HuH-7.5 (cell line): ENCODE data around the gene KCNJ10.
"Not testable (repeated sequence)": the region's sequence is repeated elsewhere in the genome, so short reads cannot be mapped to it uniquely, and the experiment has no call there.

Experiments used
- DNase-seq: peaks from one replicate; pipeline ENCODE4 v3.0.0; 2011; ENCODE audit warnings: low spot score

KCNJ10 gene

GRCh38 chr1:160069460-160070231 is at the start of gene KCNJ10:
TSS of gene KCNJ10 (minus strand) at chr1:160070160. CDS start at chr1:160042532, 27,628 bp downstream.
- no peak for DNase-seq

GRCh38 chr1:160118928-160119327 is 49.0 kb upstream of the KCNJ10 start:
- no peak for DNase-seq

DNA sequence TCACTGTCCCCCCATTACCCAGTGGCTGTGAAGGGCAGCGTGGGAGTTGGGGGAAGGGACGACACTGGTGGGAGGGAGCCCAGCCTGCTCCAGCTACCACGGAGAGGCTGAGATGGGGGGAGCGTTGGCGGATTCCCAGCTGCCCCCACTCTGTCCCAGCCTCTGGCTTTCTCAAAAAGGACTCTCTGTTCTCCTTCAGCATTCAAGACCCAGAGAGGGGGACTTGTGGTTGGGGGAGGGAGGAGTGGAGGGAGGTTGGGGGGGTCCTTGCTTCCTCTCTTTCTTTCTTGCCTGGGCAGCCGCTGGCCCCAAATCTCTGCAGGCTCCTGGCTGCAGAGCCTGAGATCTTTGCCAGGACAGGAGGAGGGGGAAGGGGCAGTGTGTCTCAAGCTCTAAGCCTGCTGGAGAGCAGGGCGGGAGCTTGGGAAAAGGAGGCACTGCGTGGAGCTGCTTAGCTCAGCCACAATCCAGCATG is 47.8 kb upstream of the KCNJ10 start:
- no peak for DNase-seq

GRCh38 chr1:160117300-160117699 is 47.3 kb upstream of the KCNJ10 start:
- no peak for DNase-seq

GRCh38 chr1:160116283-160117147 is 46.6 kb upstream of the KCNJ10 start:
- DNase-seq, result no peak

GRCh38 chr1:160115545-160116282 is 45.8 kb upstream of the KCNJ10 start, which contains the start of gene ATP1A2:
TSS of gene ATP1A2 (plus strand) at chr1:160115759. CDS start at chr1:160115862, 103 bp downstream.
- DNase-seq, result no peak

GRCh38 chr1:160114085-160114484 is 44.1 kb upstream of the KCNJ10 start:
- DNase-seq, result no peak

DNA sequence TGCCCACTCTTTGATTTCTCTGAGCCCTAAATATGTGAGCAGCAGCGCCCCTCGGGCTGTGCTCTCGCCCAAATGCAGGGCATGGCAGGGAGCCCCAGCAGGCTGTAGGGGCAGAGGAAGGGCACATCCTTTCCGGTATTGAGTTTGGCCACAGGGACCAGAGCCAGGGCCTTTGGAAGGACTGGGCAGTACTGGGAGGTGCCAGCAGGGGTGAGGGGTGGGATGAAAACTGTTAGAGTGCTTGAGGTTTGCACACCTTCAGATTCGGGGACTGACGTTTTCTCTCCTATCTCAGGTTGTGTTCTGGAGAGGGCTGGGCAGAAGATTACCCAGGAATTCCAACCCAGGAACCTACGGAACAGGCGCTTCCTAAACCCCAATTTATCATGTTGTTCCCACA is 43.4 kb upstream of the KCNJ10 start:
- no peak for DNase-seq

GRCh38 chr1:160112357-160112756 is 42.4 kb upstream of the KCNJ10 start:
- DNase-seq, result no peak

- not testable (repeated sequence) for DNase-seq
Observed at GRCh38 chr1:160111462-160111861, 41.5 kb upstream of the KCNJ10 start.

GRCh38 chr1:160109686-160110085 is 39.7 kb upstream of the KCNJ10 start:
- no peak for DNase-seq

DNA sequence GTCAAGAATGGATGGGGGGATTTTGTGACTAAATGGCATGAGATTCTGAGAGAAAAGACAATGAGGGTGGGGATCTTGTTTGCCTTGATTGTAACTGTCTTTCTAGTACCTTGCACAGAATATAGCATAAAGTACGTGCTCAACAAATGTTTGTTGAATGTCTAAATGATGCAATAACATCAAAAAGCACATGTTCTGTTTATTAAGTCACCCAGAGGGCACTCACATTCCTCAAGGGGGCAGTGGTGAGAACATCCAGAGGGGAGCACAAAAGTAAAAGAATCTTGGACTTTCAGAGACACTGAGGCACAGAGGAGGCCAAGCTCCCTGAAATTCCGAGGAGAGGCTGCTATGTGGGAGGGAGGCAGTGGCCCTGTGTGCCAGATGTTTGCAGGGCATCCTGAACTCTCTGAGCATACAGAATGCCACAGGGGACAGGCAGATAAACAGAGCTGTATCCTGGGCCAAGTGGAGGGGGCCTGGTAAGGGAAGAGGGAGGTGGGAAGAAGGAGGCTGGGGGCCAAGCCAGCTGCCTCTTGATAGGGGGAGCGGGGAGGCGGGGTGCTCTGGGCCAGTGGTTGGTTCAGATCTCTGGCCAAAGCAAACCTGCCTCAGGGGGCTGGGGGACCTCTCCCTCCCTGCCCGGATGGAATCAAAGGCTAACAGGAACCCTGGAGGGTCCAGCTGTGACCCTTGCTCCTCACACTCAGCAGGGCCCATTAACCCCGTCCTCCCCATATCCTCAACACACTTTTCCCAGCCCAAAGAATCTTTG is 39.1 kb upstream of the KCNJ10 start:
- DNase-seq, result no peak

- DNase-seq, result no peak
Observed at GRCh38 chr1:160107512-160107911, 37.6 kb upstream of the KCNJ10 start.

DNA sequence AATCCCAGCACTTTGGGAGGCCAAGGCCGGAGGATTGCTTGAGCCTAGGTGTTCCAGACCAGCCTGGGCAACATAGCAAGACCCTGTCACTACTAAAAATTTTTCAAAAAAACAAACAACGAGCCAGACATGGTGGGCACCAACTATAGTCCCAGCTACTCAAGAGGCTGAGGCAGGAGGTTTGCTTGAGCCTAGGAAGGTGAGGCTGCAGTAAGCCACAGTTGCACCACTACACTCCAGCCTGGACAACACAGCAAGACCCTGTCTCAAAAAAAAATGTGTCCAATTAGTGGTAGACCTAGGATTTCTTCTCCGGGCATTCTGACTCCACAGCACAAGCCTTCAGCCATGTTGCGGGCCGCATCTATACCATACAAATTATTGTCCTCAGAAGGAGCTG is 35.2 kb upstream of the KCNJ10 start:
- no peak for DNase-seq

DNA sequence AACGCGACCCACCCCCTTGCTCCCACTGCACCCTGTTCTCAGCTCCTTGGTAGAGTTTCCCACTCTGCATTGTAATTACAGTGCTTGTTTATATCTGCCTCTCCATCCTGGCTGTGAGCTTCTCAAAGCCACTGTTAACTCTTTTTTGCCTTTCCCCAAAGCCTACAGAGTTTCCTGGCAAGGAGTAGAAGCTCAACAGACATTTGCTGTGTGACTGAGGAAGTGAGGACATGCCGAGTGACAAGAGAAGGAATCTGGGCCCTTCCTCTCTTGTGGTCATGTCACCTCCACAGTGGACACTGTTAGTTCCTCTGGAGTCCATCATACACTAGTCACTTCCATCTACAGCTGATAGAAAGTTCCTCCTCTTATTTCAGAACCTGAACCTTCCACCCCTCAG is 34.5 kb upstream of the KCNJ10 start:
- no peak for DNase-seq

DNA sequence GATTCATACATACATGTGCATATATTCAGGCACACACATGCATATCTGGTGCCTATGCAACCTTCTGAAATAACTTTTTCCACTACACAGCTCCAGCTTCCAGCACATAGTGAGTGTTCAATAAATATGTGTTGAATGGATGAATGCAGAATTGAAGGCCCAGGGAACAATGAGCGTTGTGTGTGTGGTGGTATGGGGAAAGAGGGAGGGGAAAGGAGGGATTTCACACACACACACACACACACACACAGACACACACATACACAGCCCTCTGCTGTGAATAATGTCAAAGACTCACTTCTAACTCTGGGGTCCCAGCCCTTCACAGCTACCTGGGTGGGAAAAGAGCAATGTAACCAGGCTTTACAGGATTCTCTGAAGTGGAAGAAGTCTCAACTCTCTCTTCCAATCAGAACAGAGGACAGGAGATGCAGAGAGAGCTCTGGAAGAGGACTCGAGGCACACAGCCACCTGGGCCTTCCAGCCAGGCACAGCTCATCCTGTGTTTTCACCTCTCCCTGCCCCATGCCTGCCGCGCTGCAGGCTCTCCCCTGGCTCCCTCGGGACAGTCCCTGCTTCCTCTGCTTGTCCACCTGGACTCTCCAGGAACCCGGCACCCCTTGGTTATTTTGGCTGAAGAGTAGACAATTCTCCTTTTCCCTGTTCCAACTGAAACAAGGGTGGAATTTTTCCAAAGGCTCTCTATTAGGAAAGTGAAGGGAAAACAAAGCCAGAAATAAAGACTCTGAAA is 33.9 kb upstream of the KCNJ10 start:
- DNase-seq, result no peak

DNA sequence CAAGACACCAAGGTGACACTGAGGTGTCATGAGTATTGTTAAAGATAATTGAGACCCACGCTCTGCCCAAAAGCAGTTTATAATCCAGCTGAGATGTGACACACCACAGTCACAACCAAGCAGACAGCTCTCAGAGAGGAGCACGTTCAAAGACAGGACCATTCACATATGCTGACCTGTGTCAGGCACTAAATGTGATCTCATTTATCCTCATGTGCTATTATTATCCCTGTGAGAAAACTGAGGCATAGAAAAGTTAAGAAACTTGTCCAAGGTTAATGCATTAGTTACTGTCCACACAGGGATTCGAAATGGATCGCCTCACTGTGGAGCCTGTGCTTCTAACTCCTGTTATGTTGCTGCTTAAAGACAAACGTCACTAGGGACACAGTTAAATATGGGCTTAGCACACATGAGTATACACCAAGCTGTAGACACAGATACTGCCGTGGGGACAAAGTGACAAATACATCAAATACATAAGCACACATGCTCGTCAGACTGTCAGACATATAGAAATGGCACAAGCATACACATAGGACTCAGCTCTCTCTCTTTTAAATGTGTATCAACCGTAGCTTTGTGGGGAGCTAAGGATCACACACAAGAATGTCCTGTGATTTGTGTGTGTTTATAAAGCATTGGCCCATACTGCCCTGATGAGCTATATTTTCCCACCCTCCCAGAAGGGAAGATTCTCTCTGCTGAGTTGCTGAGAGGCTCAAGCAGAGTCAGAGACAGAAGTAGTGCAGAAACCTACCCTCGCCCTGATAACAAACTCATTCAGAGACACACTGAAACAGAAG is 32.0 kb upstream of the KCNJ10 start:
- DNase-seq, result no peak

DNA sequence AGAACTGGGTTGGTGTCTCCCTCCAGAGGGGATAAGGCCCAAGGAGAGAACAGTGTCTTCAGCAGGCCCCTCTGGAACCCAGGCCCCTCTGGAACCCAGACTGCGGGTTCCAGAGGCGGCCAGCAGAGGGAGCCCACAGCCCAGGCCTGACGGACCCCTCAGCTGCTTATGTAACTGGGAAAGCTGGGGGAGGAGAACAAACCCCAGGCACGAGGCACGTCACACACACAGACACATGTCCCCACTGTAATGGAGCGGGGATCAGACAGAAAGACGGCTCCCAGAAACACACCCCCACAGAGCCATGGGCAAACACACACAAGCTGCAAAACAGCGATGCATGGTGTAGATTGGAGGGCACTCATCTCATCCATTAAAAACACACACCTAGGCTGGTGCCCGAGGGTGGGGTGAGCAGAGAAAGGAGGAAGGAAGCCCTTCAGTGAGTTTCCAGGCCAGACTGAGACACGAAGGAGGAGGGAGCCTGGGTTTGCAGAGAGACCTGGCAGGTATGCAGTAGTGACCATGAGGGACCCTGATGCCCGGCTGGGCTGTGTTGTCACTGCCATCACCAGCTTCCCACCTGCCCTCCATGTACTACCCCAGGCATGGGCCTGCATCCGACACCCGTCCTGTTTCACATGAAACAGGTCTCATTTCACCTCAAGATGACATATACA is 31.2 kb upstream of the KCNJ10 start:
- DNase-seq, result peak; percentile 90

DNA sequence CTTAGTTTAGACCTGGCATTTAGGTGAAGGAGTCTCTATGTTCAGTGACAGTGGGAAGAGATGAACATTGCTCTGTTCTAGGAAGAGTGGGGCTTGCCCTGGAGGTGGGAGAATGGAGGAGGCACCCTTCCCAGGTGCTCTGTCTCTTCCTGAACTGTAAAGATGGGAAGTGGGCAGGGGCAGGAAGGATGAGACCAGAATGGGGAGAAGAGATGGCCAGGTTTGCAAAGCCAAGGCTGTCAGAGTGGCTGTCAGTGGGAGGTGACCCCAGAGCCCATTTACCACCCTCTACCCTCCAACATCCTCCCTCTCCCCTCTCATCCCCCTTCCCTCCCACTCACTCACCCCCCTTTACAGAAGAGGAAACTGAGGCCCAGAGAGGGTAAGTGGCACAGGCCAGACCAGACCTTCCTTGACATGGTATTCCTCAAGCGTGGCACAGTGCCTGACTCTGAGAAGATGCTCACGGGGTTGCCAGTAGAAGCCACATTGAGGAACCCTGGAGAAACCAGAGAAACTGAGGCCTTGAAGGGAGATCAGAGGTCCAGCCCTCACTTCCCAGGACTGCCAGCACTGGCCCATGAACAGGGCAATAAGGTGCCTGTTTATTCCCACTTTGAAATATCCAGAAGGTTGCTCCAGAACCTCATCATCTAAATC is 29.9 kb upstream of the KCNJ10 start:
- no peak for DNase-seq
